ENCODE measurements around the gene LMO7. TPM values are rescaled to one million over a fixed set of nuclear protein-coding genes. Genes with fewer than 3 reads are reported as not detected.

Gene LMO7
- total RNA-seq, 1 experiment from 2014 or later = 100 TPM

GRCh38 chr13:75794663-75795062 is 158.5 kb downstream of the LMO7 start:
- H3K9me3 ChIP-seq = no peaks in the 10 kb centered on the region
- DNase-seq = no peak
- H3K36me3 ChIP-seq = peaks cover 70% of the 10 kb centered on the region
- no peak overlapping the region for H3K4me3 ChIP-seq
- no peaks in the 10 kb centered on the region for H3K27me3 ChIP-seq

- DNase-seq = no peak
- H3K36me3 ChIP-seq = peaks cover 69% of the 10 kb centered on the region
- H3K27me3 ChIP-seq = no peaks in the 10 kb centered on the region
- no peak overlapping the region for H3K4me3 ChIP-seq
- no peaks in the 10 kb centered on the region for H3K9me3 ChIP-seq
Measured at GRCh38 chr13:75795274-75795673, 159.1 kb downstream of the LMO7 start.

GRCh38 chr13:75796825-75797224 is 160.7 kb downstream of the LMO7 start:
- Histone ChIP-seq H3K27me3 (no peaks in the 10 kb centered on the region), H3K9me3 (no peaks in the 10 kb centered on the region), H3K4me3 (no peak overlapping the region), H3K36me3 (peaks cover 71% of the 10 kb centered on the region)
- no peak for DNase-seq

DNA sequence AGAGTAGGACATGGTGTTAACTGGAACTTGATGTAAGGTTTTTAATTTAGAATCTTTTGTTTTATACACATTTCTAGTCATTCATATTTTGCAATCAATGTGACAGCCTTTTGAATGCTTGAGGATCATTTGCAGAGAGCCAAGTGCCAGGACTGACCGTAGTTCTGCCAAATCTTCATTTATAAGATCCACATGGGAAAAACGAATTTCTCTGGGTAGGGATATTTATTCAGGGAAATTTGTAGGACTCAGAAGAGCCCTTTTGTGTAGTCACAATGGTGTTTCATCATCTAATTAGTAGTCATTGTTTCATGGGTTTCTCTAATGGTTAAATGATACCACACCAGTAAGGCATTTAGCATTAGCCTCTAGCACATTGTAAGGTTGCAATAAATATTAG is 161.1 kb downstream of the LMO7 start:
- Histone ChIP-seq H3K9me3 (no peaks in the 10 kb centered on the region), H3K36me3 (peaks cover 71% of the 10 kb centered on the region), H3K27me3 (no peaks in the 10 kb centered on the region), H3K4me3 (no peak overlapping the region)
- DNase-seq = no peak

DNA sequence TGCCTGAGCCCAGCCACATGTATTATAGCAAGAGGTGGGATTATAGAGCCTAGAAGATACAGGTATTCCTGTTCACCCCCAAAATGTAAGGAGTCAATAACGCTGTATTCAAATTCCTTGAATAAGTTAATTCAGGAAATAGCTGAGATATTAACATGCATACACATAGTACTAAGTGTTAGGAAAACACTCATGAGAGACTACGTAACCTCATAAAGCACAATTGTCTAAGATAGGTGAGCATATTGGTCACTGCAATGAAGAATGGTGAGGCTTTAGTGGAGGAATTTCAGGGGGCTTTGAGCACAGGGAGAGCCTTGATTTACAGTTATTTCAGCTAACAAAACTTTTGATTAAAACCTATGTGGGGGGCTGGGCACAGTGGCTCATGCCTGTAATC is 161.6 kb downstream of the LMO7 start:
- DNase-seq = no peak
- Histone ChIP-seq H3K27me3 (no peaks in the 10 kb centered on the region), H3K9me3 (no peaks in the 10 kb centered on the region), H3K4me3 (no peak overlapping the region), H3K36me3 (peaks cover 71% of the 10 kb centered on the region)

DNA sequence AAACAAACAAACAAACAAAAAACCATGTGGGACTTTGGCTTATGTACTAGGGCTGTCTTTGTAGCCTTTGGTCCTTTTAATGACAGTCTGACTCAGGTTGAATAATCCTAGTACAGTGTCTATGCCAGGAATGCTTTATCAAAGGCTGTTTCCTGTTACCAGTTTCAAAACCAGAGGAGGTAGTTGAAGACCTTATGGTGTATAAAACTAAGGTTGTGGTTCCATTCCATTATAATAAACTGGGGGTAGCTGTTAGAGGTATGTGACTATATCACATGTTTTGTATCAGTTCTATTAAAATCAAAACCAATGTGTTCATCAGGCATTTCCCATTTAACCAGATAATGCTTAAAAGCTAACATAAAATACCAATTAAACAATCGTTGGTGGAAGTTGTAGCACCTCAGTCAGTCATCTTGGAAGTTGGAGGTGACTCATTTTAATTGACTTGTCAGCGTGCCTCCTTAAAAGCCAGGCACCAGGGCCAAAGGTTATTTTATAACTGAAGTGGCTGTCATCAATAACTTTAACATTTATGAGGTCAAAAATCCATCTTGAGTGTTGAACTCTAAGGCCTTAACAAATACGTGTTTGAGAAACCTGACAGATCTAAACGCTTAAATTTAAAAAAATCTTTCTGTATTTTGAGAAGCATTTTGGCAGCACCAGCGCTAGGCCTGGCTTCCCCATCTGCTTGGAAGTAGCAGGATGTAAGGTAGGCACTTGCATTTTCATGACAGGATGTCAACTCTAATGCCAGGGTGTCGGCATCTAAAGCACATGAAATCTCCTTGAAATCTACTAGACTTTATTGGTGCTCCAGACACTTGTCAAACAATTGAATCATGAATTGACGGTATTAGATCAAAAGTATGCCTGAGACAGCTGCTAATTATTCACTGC is 162.5 kb downstream of the LMO7 start:
- H3K9me3 ChIP-seq = no peaks in the 10 kb centered on the region
- H3K36me3 ChIP-seq = peaks cover 77% of the 10 kb centered on the region
- DNase-seq = no peak
- no peak overlapping the region for H3K4me3 ChIP-seq
- H3K27me3 ChIP-seq = no peaks in the 10 kb centered on the region

DNA sequence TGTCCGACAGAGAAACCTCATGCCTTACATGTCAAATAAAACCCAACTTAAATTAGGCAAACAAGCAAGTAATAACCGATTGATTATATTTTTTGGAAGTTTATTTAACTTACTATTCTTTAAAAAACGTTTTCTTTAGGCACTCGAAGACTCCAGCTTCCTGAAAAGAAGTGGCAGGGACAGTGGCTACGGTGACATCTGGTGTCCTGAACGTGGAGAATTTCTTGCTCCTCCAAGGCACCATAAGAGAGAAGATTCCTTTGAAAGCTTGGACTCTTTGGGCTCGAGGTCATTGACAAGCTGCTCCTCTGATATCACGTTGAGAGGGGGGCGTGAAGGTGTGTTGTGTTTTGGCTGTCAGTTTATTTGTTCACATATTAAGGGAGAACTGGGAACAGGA is 164.4 kb downstream of the LMO7 start:
- Histone ChIP-seq H3K9me3 (no peaks in the 10 kb centered on the region), H3K27me3 (no peaks in the 10 kb centered on the region), H3K36me3 (peaks cover 93% of the 10 kb centered on the region), H3K4me3 (no peak overlapping the region)
- DNase-seq = no peak

GRCh38 chr13:75801388-75801945 is 165.3 kb downstream of the LMO7 start:
- peaks cover 94% of the 10 kb centered on the region for H3K36me3 ChIP-seq

GRCh38 chr13:75802161-75802560 is 166.0 kb downstream of the LMO7 start:
- Histone ChIP-seq H3K36me3 (peaks cover 94% of the 10 kb centered on the region), H3K4me3 (no peak overlapping the region), H3K27me3 (no peaks in the 10 kb centered on the region), H3K9me3 (no peaks in the 10 kb centered on the region)
- no peak for DNase-seq

More at GRCh38 chr13:75801388-75801945, 165.3 kb downstream of the LMO7 start:
- Histone ChIP-seq H3K9me3 (no peaks in the 10 kb centered on the region), H3K4me3 (no peak overlapping the region), H3K27me3 (no peaks in the 10 kb centered on the region)
- no peak for DNase-seq

DNA sequence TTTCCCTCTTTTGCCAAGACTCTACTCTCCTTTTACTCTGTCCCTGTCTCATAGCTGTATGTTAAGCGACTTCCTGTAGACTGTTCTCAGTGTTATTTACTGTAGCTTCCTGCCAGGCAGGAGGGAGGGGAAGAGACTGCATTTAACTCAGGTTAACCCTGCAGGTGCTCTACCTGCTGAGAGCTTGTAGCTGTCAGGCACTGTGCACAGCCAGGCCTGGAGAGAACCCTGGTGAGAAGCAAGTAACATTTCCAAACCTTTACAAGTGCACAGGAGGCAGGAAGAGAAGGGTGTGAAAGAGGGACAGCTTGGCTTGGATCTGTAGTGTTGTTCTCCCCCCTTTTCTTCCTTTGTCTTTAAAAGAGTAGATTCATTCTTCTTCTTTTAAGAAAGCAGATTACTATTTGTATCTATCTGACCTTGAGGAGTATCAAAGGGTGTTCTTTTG is 167.1 kb downstream of the LMO7 start:
- Histone ChIP-seq H3K27me3 (no peaks in the 10 kb centered on the region), H3K9me3 (no peaks in the 10 kb centered on the region), H3K36me3 (peaks cover 95% of the 10 kb centered on the region), H3K4me3 (no peak overlapping the region)
- no peak for DNase-seq

- DNase-seq = no peak
- no peaks in the 10 kb centered on the region for H3K27me3 ChIP-seq
- no peaks in the 10 kb centered on the region for H3K9me3 ChIP-seq
- H3K36me3 ChIP-seq = peaks cover 96% of the 10 kb centered on the region
- H3K4me3 ChIP-seq = no peak overlapping the region
Measured at GRCh38 chr13:75804054-75804453, 167.9 kb downstream of the LMO7 start.

- Histone ChIP-seq H3K36me3 (peaks cover 94% of the 10 kb centered on the region), H3K4me3 (no peak overlapping the region), H3K27me3 (no peaks in the 10 kb centered on the region), H3K9me3 (no peaks in the 10 kb centered on the region)
- DNase-seq = no peak
Measured at GRCh38 chr13:75804605-75805004, 168.5 kb downstream of the LMO7 start.

DNA sequence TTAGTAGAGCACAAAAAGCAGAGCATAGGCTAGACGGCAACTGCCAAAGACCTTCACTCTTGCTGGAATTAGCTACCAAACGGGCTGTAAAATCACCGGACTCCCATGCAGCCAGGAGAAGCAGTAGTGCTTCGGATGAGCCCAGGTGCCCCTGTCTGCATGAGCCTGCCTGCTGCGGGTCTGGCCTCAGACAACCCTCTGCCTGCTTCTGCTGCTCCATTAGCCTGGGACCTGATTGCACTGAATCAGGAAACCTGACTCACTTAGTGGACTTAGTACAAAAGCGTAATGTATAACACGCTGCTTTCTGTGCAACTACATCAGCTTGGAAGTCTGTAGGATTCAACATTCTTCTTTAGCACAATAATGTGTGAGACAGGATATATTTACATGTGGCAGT is 170.0 kb downstream of the LMO7 start:
- Histone ChIP-seq H3K9me3 (no peaks in the 10 kb centered on the region), H3K4me3 (no peak overlapping the region), H3K27me3 (no peaks in the 10 kb centered on the region), H3K36me3 (peaks cover 89% of the 10 kb centered on the region)
- DNase-seq = no peak

DNA sequence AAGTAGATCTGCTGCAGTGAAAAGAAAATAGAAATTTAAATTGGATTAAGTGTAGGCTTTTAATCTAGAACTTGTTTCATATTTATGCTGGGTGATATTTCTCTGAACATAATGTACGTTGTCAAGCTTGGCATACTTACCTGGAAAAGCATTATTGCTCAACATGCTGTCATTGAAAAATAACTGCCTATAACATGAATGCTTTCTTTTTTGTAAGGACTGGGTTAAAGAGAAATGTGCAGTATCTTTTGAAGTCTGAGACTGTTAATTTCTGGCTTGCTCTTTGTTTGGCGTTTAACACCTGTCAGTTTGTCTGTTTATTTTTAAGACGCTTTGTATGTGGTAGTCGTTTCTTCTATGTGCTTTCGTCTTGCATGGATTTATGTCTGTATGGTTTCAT is 175.2 kb downstream of the LMO7 start:
- DNase-seq = no peak
- Histone ChIP-seq H3K27me3 (no peaks in the 10 kb centered on the region), H3K9me3 (no peaks in the 10 kb centered on the region), H3K36me3 (peaks cover 69% of the 10 kb centered on the region), H3K4me3 (no peak overlapping the region)

DNA sequence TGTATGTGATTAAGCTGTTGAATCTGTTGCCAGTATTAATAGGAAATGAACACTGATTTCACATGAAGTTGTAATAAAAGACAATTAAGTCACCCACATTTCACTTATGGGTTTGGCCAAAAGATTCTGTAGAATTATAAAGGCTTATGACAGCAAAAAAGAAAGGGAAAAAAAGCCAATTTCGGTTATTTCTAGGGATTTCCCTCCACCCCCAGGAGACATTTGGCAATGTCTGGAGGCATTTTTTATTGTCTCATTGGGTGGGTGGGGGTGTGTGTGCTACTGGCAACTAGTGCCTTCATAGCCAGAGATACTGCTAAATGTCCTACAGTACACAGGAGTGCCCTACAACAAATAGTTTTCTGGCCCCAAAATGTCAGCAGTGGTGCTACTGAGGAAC is 175.7 kb downstream of the LMO7 start:
- no peak for DNase-seq

DNA sequence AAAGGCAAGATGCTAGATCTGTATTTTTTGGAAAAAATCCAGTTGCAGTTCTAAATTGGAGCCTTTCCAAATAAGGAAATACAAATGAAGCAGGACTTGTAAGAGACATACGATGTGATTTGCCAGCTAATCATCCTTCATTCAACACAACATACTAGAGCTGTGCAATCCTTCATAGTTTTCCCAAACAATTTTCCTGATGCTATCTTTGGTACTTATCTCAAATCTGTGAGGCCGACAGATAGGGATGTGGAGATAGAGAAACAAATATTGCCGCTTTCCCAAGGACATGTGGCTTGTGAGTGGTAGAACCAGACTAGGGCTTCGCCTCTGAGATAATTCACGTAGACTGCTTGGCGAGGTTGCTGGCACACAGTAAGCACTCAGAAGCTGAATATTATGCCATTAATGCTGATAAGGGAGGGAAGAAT is 176.6 kb downstream of the LMO7 start:
- Histone ChIP-seq H3K9me3 (no peaks in the 10 kb centered on the region), H3K36me3 (peaks cover 69% of the 10 kb centered on the region), H3K4me3 (no peak overlapping the region), H3K27me3 (no peaks in the 10 kb centered on the region)
- no peak for DNase-seq

More for the DNA sequence above, 175.7 kb downstream of the LMO7 start:
- H3K36me3 ChIP-seq = peaks cover 69% of the 10 kb centered on the region
- H3K4me3 ChIP-seq = no peak overlapping the region
- no peaks in the 10 kb centered on the region for H3K27me3 ChIP-seq
- H3K9me3 ChIP-seq = no peaks in the 10 kb centered on the region

DNA sequence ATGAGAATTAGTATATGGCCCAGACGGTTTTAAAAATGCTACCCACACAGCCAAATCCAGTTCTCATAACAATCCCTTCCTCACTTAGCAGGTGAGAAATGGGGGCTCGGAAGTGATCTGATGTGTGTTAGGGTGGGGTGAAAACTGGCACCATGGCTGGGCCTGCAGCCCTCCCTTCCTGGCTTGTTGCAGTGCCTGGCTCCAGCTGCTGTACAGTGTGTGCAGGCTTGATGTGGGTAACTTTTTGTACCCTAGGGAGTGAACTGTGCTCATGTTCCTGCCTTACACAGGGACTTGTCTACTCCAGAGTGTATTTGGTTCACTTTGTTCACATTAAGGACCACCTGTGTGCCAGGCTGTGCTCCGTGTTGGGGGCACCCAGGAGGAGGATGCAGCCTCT is 177.2 kb downstream of the LMO7 start:
- H3K4me3 ChIP-seq = no peak overlapping the region
- no peaks in the 10 kb centered on the region for H3K27me3 ChIP-seq
- no peaks in the 10 kb centered on the region for H3K9me3 ChIP-seq
- DNase-seq = no peak
- H3K36me3 ChIP-seq = peaks cover 69% of the 10 kb centered on the region

Measured in MG63 (cell line).